ENCODE results near the gene TMEM39B.

DNA sequence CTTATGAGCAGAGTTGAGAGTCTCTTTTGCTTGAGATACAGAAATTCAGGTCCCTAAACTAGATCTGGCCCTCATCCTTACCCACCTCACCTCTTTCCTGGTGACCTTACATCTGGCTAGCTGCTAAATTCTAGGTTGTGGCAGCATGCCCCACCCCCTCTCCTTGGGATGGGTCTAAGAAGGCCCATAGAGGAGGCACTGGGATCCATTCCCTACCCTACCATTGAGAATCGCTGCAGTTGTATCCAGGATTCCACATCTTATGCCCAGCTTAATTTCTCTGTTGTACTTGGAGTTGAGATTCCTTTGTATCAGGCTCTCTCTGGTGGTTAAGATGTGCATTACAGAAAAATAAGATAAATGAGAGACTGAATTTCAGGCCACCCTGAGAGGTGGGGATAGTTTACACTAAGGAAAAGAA, 9.5 kb upstream of the TMEM39B start:
- TF ChIP-seq CTCF (IDR thresholded peaks at IDR 0.05), result peak; percentile 55 to 84 (median 69)
- no peak for TF ChIP-seq POLR2A (IDR thresholded peaks at IDR 0.05)

Data from uterus (tissue), 2 donors.